GM12878 (cell line): Measurements from ENCODE around the gene TRPM1. TPM values are rescaled to one million over a fixed set of nuclear protein-coding genes. Genes with fewer than 3 reads are reported as not detected.

Source experiments
- ATAC-seq: fragments of 200-7000 bp; cut with Tn5 transposase; 3 replicates; pipeline ENCODE4 v1.9.1; 2020; ENCODE audit warnings: mild to moderate bottlenecking, moderate library complexity
- BruUV-seq: library from RNA; stranded (reverse); fragments of 400-500 nt; replicated peaks from 2 replicates; lab custom pipeline; 2021; lab: Mats Ljungman, UMichigan
- CTCF ChIA-PET: fragments of 300-600 bp; sonication (Branson Sonifier 250); formaldehyde crosslinking; extraction: SDS; loops from one replicate; lab custom pipeline; 2021; ENCODE audit warnings: inconsistent platforms; lab: Yijun Ruan, JAX
- POLR2A ChIA-PET: fragments of 350-600 bp; formaldehyde crosslinking; extraction: SDS; loops from one replicate; lab custom pipeline; 2021; ENCODE audit warnings: inconsistent platforms; lab: Charles Lee
- RAD21 ChIA-PET: fragments of 300-600 bp; sonication (Branson Sonifier 250); formaldehyde crosslinking; loops from one replicate; lab custom pipeline; 2023; ENCODE audit warnings: antibody characterized with exemption; ENCODE audit not compliant: unreplicated experiment; lab: Charles Lee
- SMC1A ChIA-PET: fragments of 300-600 bp; sonication (Branson Sonifier 250); formaldehyde crosslinking; loops from one replicate; lab custom pipeline; 2023; ENCODE audit not compliant: unreplicated experiment, uncharacterized antibody; lab: Charles Lee
- DNase-seq: peaks from one replicate; pipeline ENCODE4 v3.0.0-alpha.2; 2011; ENCODE audit warnings: low read depth, low spot score
- FAIRE-seq: peaks from 3 replicates; lab custom pipeline; 2011; peaks lifted over from hg19 to GRCh38; lab: Jason Lieb, UNC
- H2AFZ ChIP-seq: 2 replicates; pipeline ENCODE4 v1.6.0; 2011; ENCODE audit warnings: low read depth, low read length, control low read depth; ENCODE audit not compliant: control insufficient read depth
- H3K27ac ChIP-seq: 2 replicates; pipeline ENCODE4 v1.5.1; 2011; ENCODE audit warnings: control low read depth; ENCODE audit not compliant: control insufficient read depth, insufficient read depth
- H3K27me3 ChIP-seq, 2 experiments: replicated peaks in 1 of 2; 2 replicates each; pipeline versions ENCODE4 v1.6.0 to v1.6.1; 2011; ENCODE audit warnings: low read length in 1 of 2; ENCODE audit not compliant: control insufficient read depth in 2 of 2, insufficient read depth in 2 of 2
- H3K36me3 ChIP-seq, 2 experiments: 2 replicates each; pipeline ENCODE4 v1.5.1; 2011; ENCODE audit warnings: low read length in 1 of 2; ENCODE audit not compliant: control insufficient read depth in 2 of 2, insufficient read depth in 2 of 2
- H3K4me1 ChIP-seq: 2 replicates; pipeline ENCODE4 v1.6.1; 2011; ENCODE audit warnings: mild to moderate bottlenecking, low read length, moderate library complexity, mixed read lengths; ENCODE audit not compliant: control insufficient read depth, insufficient read depth
- H3K4me2 ChIP-seq: 2 replicates; pipeline ENCODE4 v1.6.0; 2011; ENCODE audit warnings: control low read depth; ENCODE audit not compliant: control insufficient read depth, insufficient read depth
- H3K4me3 ChIP-seq: fragments of 200-600 bp; sonication (generic); 2 replicates; pipeline ENCODE4 v1.5.1; 2016
- H3K79me2 ChIP-seq: 2 replicates; pipeline ENCODE4 v1.6.0; 2011; ENCODE audit warnings: low read length; ENCODE audit not compliant: control insufficient read depth, insufficient read depth
- H3K9ac ChIP-seq: 2 replicates; pipeline ENCODE4 v1.8.0; 2011; ENCODE audit warnings: low read length, control low read depth, mixed read lengths; ENCODE audit not compliant: control insufficient read depth, insufficient read depth
- H3K9me3 ChIP-seq: replicated peaks from 3 replicates; pipeline ENCODE4 v1.5.1; 2011; ENCODE audit warnings: mild to moderate bottlenecking, low read length; ENCODE audit not compliant: control insufficient read depth, insufficient read depth
- H4K20me1 ChIP-seq: 2 replicates; pipeline ENCODE4 v1.6.0; 2011; ENCODE audit not compliant: control insufficient read depth, insufficient read depth
- BRCA1 ChIP-seq: IDR thresholded peaks from 2 replicates; pipeline ENCODE4 v1.6.1; 2011; ENCODE audit warnings: low read depth, low read length, improper control_type of control experiment
- CBFB ChIP-seq: IDR thresholded peaks from 2 replicates; pipeline ENCODE4 v1.6.1; 2016; ENCODE audit warnings: antibody characterized with exemption, low read depth
- CHD1 ChIP-seq: IDR thresholded peaks from 2 replicates; pipeline ENCODE4 v1.6.1; 2012; ENCODE audit warnings: low read depth, low read length, improper control_type of control experiment
- CREM ChIP-seq: IDR thresholded peaks from 2 replicates; pipeline ENCODE4 v1.6.1; 2014; ENCODE audit warnings: antibody characterized with exemption, low read depth
- CUX1 ChIP-seq: IDR thresholded peaks from 2 replicates; pipeline ENCODE4 v1.6.1; 2012; ENCODE audit warnings: improper control_type of control experiment, low read depth, low read length; ENCODE audit not compliant: insufficient replicate concordance
- FOS ChIP-seq: IDR thresholded peaks from 3 replicates; pipeline ENCODE4 v1.6.1; 2011; ENCODE audit warnings: borderline replicate concordance; ENCODE audit not compliant: insufficient read length; ENCODE audit errors: extremely low read depth
- JUND ChIP-seq: IDR thresholded peaks from 2 replicates; pipeline ENCODE4 v1.6.1; 2012; ENCODE audit warnings: low read depth, mild to moderate bottlenecking, low read length, improper control_type of control experiment, moderate library complexity
- MAX ChIP-seq: IDR thresholded peaks from 2 replicates; pipeline ENCODE4 v1.6.1; 2012; ENCODE audit warnings: low read depth, low read length, improper control_type of control experiment
- NFIC ChIP-seq: IDR thresholded peaks from 2 replicates; pipeline ENCODE4 v1.6.1; 2012; ENCODE audit warnings: low read depth, mild to moderate bottlenecking, inconsistent platforms, low read length, moderate library complexity
- NFXL1 ChIP-seq: fragments of 450-650 bp; IDR thresholded peaks from 2 replicates; pipeline ENCODE4 v1.6.1; 2017; ENCODE audit warnings: antibody characterized with exemption, mild to moderate bottlenecking, borderline replicate concordance
- NR2F1 ChIP-seq: fragments of 450-650 bp; conservative IDR thresholded peaks from 2 replicates; pipeline ENCODE4 v1.6.1; 2017; ENCODE audit warnings: mild to moderate bottlenecking
- RAD51 ChIP-seq: fragments of 450-650 bp; IDR thresholded peaks from 2 replicates; pipeline ENCODE4 v1.6.1; 2016; ENCODE audit warnings: moderate library complexity, mild to moderate bottlenecking, inconsistent platforms
- SMAD1 ChIP-seq: fragments of 450-650 bp; IDR thresholded peaks from 2 replicates; pipeline ENCODE4 v1.6.1; 2018; ENCODE audit warnings: mild to moderate bottlenecking, low read depth; ENCODE audit not compliant: partially characterized antibody
- SREBF2 ChIP-seq: IDR thresholded peaks from 2 replicates; pipeline ENCODE4 v1.6.1; 2012; ENCODE audit warnings: mild to moderate bottlenecking, low read length
- ZNF274 ChIP-seq: IDR thresholded peaks from one replicate; pipeline ENCODE4 v1.8.0; 2011; ENCODE audit not compliant: insufficient read length, insufficient read depth
- WGBS: methylation state at CpG from one replicate; pipeline ENCODE4 v1.1.6; 2016; ENCODE audit warnings: low lambda C conversion rate; ENCODE audit not compliant: insufficient replicate concordance, insufficient coverage; ENCODE audit errors: missing lambda C conversion rate; 5-methylcytosine and 5-hydroxymethylcytosine counted together
- in situ Hi-C: fragments of 300-500 bp; cut with MboI; formaldehyde crosslinking; loops from 9 replicates; pipeline ENCODE4 v1.14.3; 2018; ENCODE audit warnings: mixed read lengths
- intact Hi-C: fragments of 100-400 bp; cut with micrococcal nuclease; formaldehyde crosslinking; loops from one replicate; pipeline ENCODE4 v1.14.2; 2022; ENCODE audit not compliant: unreplicated experiment
- polyA plus RNA-seq, 11 experiments: library from polyadenylated mRNA; depleted of rRNA in 4 of 11; unstranded in 6 of 11; stranded (reverse) in 5 of 11; fragments of >200 nt; fragmentation: Nextera tagmentation in 4 of 11; fragmentation: Illumina TruSeq in 1 of 11; extraction: Ambion mirVana in 4 of 11; extraction: Trizol in 1 of 11; gene quantifications; 1 replicate in 1 of 11; 2 replicates in 10 of 11; pipeline versions ENCODE4 v1.2.1 to v1.2.3, GENCODE V29; 2011 to 2016; ENCODE audit warnings: inconsistent platforms in 2 of 11, missing spikeins in 2 of 11, low read depth in 1 of 11
- total RNA-seq, 4 experiments: library from RNA; depleted of rRNA in 3 of 4; stranded (reverse); fragments of >200 nt in 3 of 4; fragmentation: Illumina TruSeq in 1 of 4; extraction: Trizol in 1 of 4; gene quantifications; 2 replicates each; pipeline versions ENCODE4 v1.2.1 to v1.2.3, GENCODE V29; 2013 to 2021

The TRPM1 gene
- total and polyA plus RNA-seq, 10 of the 15 experiments (the other 5 are each of a cell fraction or from before 2014, with no cell fraction given), result 0.01 to 0.10 (median 0.05) TPM; not detected in 4

GRCh38 chr15:31083370-31083780 is 18.1 kb downstream of the TRPM1 start:
- no peak for DNase-seq
- POLR2A ChIA-PET, result no interaction called here
- RAD21 ChIA-PET, result interaction anchor here (0.5 kb wide), 1 partner anchor 10 kb away, joined by 5 read pairs; no protein-coding TSS in a partner anchor

More at GRCh38 chr15:31083370-31083780, 18.1 kb downstream of the TRPM1 start:
- Histone ChIP-seq H3K4me1 (peaks cover 10% of the 10 kb centered on the region), H3K4me3 (no peak overlapping the region), H2AFZ (no peak overlapping the region), H3K27ac (no peak overlapping the region), H3K36me3 (no peaks in the 10 kb centered on the region), H3K4me2 (no peak overlapping the region), H3K9me3 (no peaks in the 10 kb centered on the region; the same call in 2 of the 3 replicates)
- no peak for ATAC-seq
- WGBS, result 50% methylated on average over 6 of the region's 6 CpGs
- SMC1A ChIA-PET, result interaction anchor here (0.9 kb wide), 1 partner anchor 46 kb away, joined by 3 read pairs; no protein-coding TSS in a partner anchor
- FAIRE-seq, result no peak
- CTCF ChIA-PET, result interaction anchor here (2.0 kb wide), 1 partner anchor 46 kb away, joined by 6 read pairs; no protein-coding TSS in a partner anchor
- no peak for TF ChIP-seq SMAD1
- no peak for TF ChIP-seq ZNF274
- no peak for TF ChIP-seq MAX
- TF ChIP-seq SREBF2, result no peak
- no peak for TF ChIP-seq NFIC
- TF ChIP-seq CBFB, result no peak
- TF ChIP-seq FOS, result no peak
- TF ChIP-seq CUX1, result no peak
- no peak for TF ChIP-seq CHD1
- no peak for TF ChIP-seq NFXL1
- TF ChIP-seq NR2F1, result no peak
- TF ChIP-seq CREM, result no peak
- TF ChIP-seq RAD51, result no peak
- no peak for TF ChIP-seq BRCA1
- TF ChIP-seq JUND, result no peak
- TF ChIP-seq, all 136 proteins: peak for 0
- no peak overlapping the region for H3K9ac ChIP-seq
- BruUV-seq, result no TSS peak
- no peaks in the 10 kb centered on the region for H3K79me2 ChIP-seq
- in situ Hi-C loops (no loop called here), intact Hi-C loops (no loop called here)
- no peaks in the 10 kb centered on the region for H3K27me3 ChIP-seq
- H4K20me1 ChIP-seq, result no peaks in the 10 kb centered on the region; the same call in 1 of the 2 replicates
